Neuronal stem cell (in vitro differentiated cells): Measurements from ENCODE around the gene ZBTB24.
"Not testable (repeated sequence)": the region's sequence is repeated elsewhere in the genome, so short reads cannot be mapped to it uniquely, and the experiment has no call there.

ENCODE experiments used
- DNase-seq: peaks from one replicate; pipeline ENCODE4 v3.0.0-alpha.2; 2013; ENCODE audit warnings: low spot score
- H2AFZ ChIP-seq: one replicate; pipeline ENCODE4 v1.6.1; 2013; ENCODE audit warnings: mild to moderate bottlenecking, low read length, inconsistent platforms
- H2AK5ac ChIP-seq: 2 replicates; pipeline ENCODE4 v1.6.1; 2013; ENCODE audit warnings: low read depth, mild to moderate bottlenecking, inconsistent platforms, low read length, moderate library complexity, mixed read lengths
- H2BK120ac ChIP-seq: 2 replicates; pipeline ENCODE4 v1.6.1; 2013; ENCODE audit warnings: low read depth, mild to moderate bottlenecking, inconsistent platforms, low read length, moderate library complexity, mixed read lengths
- H2BK12ac ChIP-seq: one replicate; pipeline ENCODE4 v1.6.1; 2013; ENCODE audit warnings: low read length, inconsistent platforms
- H2BK15ac ChIP-seq: 2 replicates; pipeline ENCODE4 v1.6.1; 2013; ENCODE audit warnings: mild to moderate bottlenecking, low read length, inconsistent platforms, mixed read lengths
- H2BK5ac ChIP-seq: one replicate; pipeline ENCODE4 v1.6.1; 2013; ENCODE audit warnings: inconsistent platforms, mild to moderate bottlenecking, low read length, moderate library complexity
- H3K14ac ChIP-seq: one replicate; pipeline ENCODE4 v1.6.1; 2013; ENCODE audit warnings: low read length, inconsistent platforms
- H3K18ac ChIP-seq: 2 replicates; pipeline ENCODE4 v1.6.1; 2013; ENCODE audit warnings: low read length, inconsistent platforms
- H3K23ac ChIP-seq: 2 replicates; pipeline ENCODE4 v1.6.1; 2013; ENCODE audit warnings: low read depth, mild to moderate bottlenecking, mixed read lengths, low read length, inconsistent platforms; ENCODE audit not compliant: poor library complexity
- H3K27ac ChIP-seq: replicated peaks from 3 replicates; pipeline ENCODE4 v1.5.1; 2013; ENCODE audit warnings: low read length, inconsistent platforms
- H3K27me3 ChIP-seq, 3 experiments: 2 replicates each; pipeline ENCODE4 v1.6.1; 2013; ENCODE audit warnings: low read length in 3 of 3, mild to moderate bottlenecking in 2 of 3, inconsistent platforms in 1 of 3, low read depth in 1 of 3, mixed read lengths in 1 of 3, moderate library complexity in 1 of 3; ENCODE audit not compliant: control insufficient read depth in 3 of 3, insufficient read depth in 3 of 3
- H3K36me3 ChIP-seq, 2 donors: replicated peaks in 1 of 2; 2 replicates each; pipeline ENCODE4 v1.6.1; 2013; ENCODE audit warnings: low read length in 2 of 2; ENCODE audit not compliant: control insufficient read depth in 2 of 2, insufficient read depth in 2 of 2
- H3K4ac ChIP-seq: 2 replicates; pipeline ENCODE4 v1.6.1; 2013; ENCODE audit warnings: inconsistent platforms, mild to moderate bottlenecking, low read length, moderate library complexity
- H3K4me1 ChIP-seq, 2 donors: 1 replicate in 1 of 2; 2 replicates in 1 of 2; pipeline ENCODE4 v1.6.1; 2013; ENCODE audit warnings: low read length in 2 of 2, low read depth in 1 of 2; ENCODE audit not compliant: control insufficient read depth in 2 of 2, insufficient read depth in 1 of 2
- H3K4me2 ChIP-seq: one replicate; pipeline ENCODE4 v1.6.1; 2013; ENCODE audit warnings: mild to moderate bottlenecking, low read length, inconsistent platforms; ENCODE audit not compliant: insufficient read depth, poor library complexity, severe bottlenecking
- H3K4me3 ChIP-seq, 2 donors: 2 replicates each; pipeline ENCODE4 v1.5.1; 2013; ENCODE audit warnings: low read length in 2 of 2, mild to moderate bottlenecking in 2 of 2, inconsistent platforms in 1 of 2, moderate library complexity in 1 of 2
- H3K79me1 ChIP-seq: one replicate; pipeline ENCODE4 v1.6.1; 2013; ENCODE audit warnings: low read depth, mild to moderate bottlenecking, inconsistent platforms, low read length, moderate library complexity
- H3K9ac ChIP-seq: one replicate; pipeline ENCODE4 v1.6.1; 2013; ENCODE audit warnings: mild to moderate bottlenecking, low read depth, low read length, inconsistent platforms; ENCODE audit not compliant: poor library complexity
- H3K9me3 ChIP-seq, 2 donors: replicated peaks in 1 of 2; 2 replicates each; pipeline versions ENCODE3 to v1.6.1; 2013; ENCODE audit warnings: low read length in 2 of 2, mild to moderate bottlenecking in 2 of 2, inconsistent platforms in 1 of 2, low read depth in 1 of 2, mixed read lengths in 1 of 2, moderate library complexity in 1 of 2; ENCODE audit not compliant: control insufficient read depth in 2 of 2, insufficient read depth in 1 of 2
- H4K8ac ChIP-seq: one replicate; pipeline ENCODE4 v1.6.1; 2013; ENCODE audit warnings: low read depth, mild to moderate bottlenecking, inconsistent platforms, low read length, moderate library complexity
- H4K91ac ChIP-seq: one replicate; pipeline ENCODE4 v1.6.1; 2013; ENCODE audit warnings: low read length, low read depth, mild to moderate bottlenecking, inconsistent platforms; ENCODE audit not compliant: poor library complexity
- WGBS, 2 donors: extraction: QIAGEN DNeasy Blood & Tissue Kit; methylation state at CpG; one replicate each; pipeline ENCODE4 v1.1.7; 2013; ENCODE audit warnings: missing lambda C conversion rate in 2 of 2, mixed read lengths in 1 of 2; ENCODE audit not compliant: insufficient read length in 2 of 2, insufficient replicate concordance in 1 of 2; ENCODE audit errors: extremely low coverage in 2 of 2; 5-methylcytosine and 5-hydroxymethylcytosine counted together

Gene ZBTB24

GRCh38 chr6:109524129-109524528, 41.1 kb upstream of the ZBTB24 start:
- no peak overlapping the region for H3K4me2 ChIP-seq
- no peak overlapping the region for H3K14ac ChIP-seq
- H4K91ac ChIP-seq, result no peak overlapping the region

GRCh38 chr6:109523478-109523877, 40.5 kb upstream of the ZBTB24 start:
- Histone ChIP-seq H2AFZ (no peak overlapping the region), H4K8ac (no peak overlapping the region), H3K14ac (no peak overlapping the region), H3K27me3 (no peaks in the 10 kb centered on the region), H2AK5ac (no peak overlapping the region), H3K9ac (no peak overlapping the region), H2BK12ac (no peak overlapping the region), H3K4me1 (no peaks in the 10 kb centered on the region), H3K4me2 (no peak overlapping the region), H3K4me3 (no peak overlapping the region), H3K4ac (no peak overlapping the region), H3K79me1 (no peaks in the 10 kb centered on the region), H2BK15ac (no peak overlapping the region), H2BK120ac (no peak overlapping the region), H3K36me3 (no peaks in the 10 kb centered on the region), H3K18ac (no peak overlapping the region), H4K91ac (no peak overlapping the region), H3K23ac (no peak overlapping the region), H3K9me3 (peaks cover 0 to 3% of the 10 kb centered on the region in 2 donors), H3K27ac (no peak overlapping the region), H2BK5ac (no peak overlapping the region)
- no peak for DNase-seq
- WGBS, 2 donors, result no CpG with 5 or more reads among the region's 2 CpGs

More at GRCh38 chr6:109524129-109524528, 41.1 kb upstream of the ZBTB24 start:
- Histone ChIP-seq H2BK12ac (no peak overlapping the region), H4K8ac (no peak overlapping the region), H3K36me3 (no peaks in the 10 kb centered on the region), H3K4me1 (no peaks in the 10 kb centered on the region), H3K18ac (no peak overlapping the region), H3K27ac (no peak overlapping the region), H3K9ac (no peak overlapping the region), H3K9me3 (peaks cover 0 to 3% of the 10 kb centered on the region in 2 donors), H2AFZ (no peak overlapping the region), H3K4me3 (no peak overlapping the region), H2BK5ac (no peak overlapping the region), H3K79me1 (no peaks in the 10 kb centered on the region), H3K23ac (no peak overlapping the region), H3K27me3 (no peaks in the 10 kb centered on the region), H2AK5ac (no peak overlapping the region), H3K4ac (no peak overlapping the region), H2BK120ac (no peak overlapping the region), H2BK15ac (no peak overlapping the region)
- no peak for DNase-seq

- no CpG with 5 or more reads among the region's 3 CpGs for WGBS, 2 donors
- no peaks in the 10 kb centered on the region for H3K36me3 ChIP-seq
Measured at GRCh38 chr6:109521080-109521479, 38.1 kb upstream of the ZBTB24 start.

GRCh38 chr6:109519647-109520046, 36.6 kb upstream of the ZBTB24 start:
- H4K8ac ChIP-seq, H2BK120ac ChIP-seq, H3K4me1 ChIP-seq, H3K79me1 ChIP-seq, H2AK5ac ChIP-seq, H3K27me3 ChIP-seq, H3K27ac ChIP-seq, H3K36me3 ChIP-seq, H2BK5ac ChIP-seq, H3K9me3 ChIP-seq, H3K4me3 ChIP-seq, H3K23ac ChIP-seq, H2BK15ac ChIP-seq, H2BK12ac ChIP-seq, H2AFZ ChIP-seq, H4K91ac ChIP-seq, H3K14ac ChIP-seq, H3K4me2 ChIP-seq, DNase-seq, H3K4ac ChIP-seq, H3K18ac ChIP-seq, H3K9ac ChIP-seq: not testable (repeated sequence)

More at GRCh38 chr6:109521080-109521479, 38.1 kb upstream of the ZBTB24 start:
- no peak overlapping the region for H3K14ac ChIP-seq
- no peak overlapping the region for H2BK5ac ChIP-seq
- H3K18ac ChIP-seq, result no peak overlapping the region
- H3K4me1 ChIP-seq, result no peaks in the 10 kb centered on the region
- no peak overlapping the region for H2BK12ac ChIP-seq
- no peak overlapping the region for H4K91ac ChIP-seq
- no peak overlapping the region for H3K27ac ChIP-seq
- no peak overlapping the region for H3K9ac ChIP-seq
- H2BK120ac ChIP-seq, result no peak overlapping the region
- no peaks in the 10 kb centered on the region for H3K27me3 ChIP-seq
- no peaks in the 10 kb centered on the region for H3K79me1 ChIP-seq
- no peak for DNase-seq
- H2AFZ ChIP-seq, result no peak overlapping the region
- H3K9me3 ChIP-seq, result peaks cover 0 to 3% of the 10 kb centered on the region in 2 donors
- no peak overlapping the region for H3K4me2 ChIP-seq
- no peak overlapping the region for H3K23ac ChIP-seq
- no peak overlapping the region for H2BK15ac ChIP-seq
- no peak overlapping the region for H4K8ac ChIP-seq
- H2AK5ac ChIP-seq, result no peak overlapping the region
- no peak overlapping the region for H3K4ac ChIP-seq
- H3K4me3 ChIP-seq, result no peak overlapping the region
